ENCODE results near the gene TRIM28. TPM values are rescaled to one million over a fixed set of nuclear protein-coding genes. Genes with fewer than 3 reads are reported as not detected.

Gene TRIM28
- total RNA-seq, 1 experiment from 2014 or later: 1,221 TPM

- Mint-ChIP-seq H3K27me3 (ENCODE audit: low read depth) (peaks cover 39% of the 10 kb centered on the region), H3K27ac (peak overlapping the region; percentile 93; the same call in 1 of the 2 replicates), H3K4me1 (peaks cover 17% of the 10 kb centered on the region), H3K9me3 (no peaks in the 10 kb centered on the region), H3K4me3 (peak overlapping the region; percentile 97), H3K36me3 (peaks cover 46% of the 10 kb centered on the region)
- TF ChIP-seq RELA (CRISPR knock-in tag; IDR thresholded peaks at IDR 0.05; ENCODE audit: borderline replicate concordance) (no peak), ZNF396 (CRISPR knock-in tag; IDR thresholded peaks at IDR 0.05; ENCODE audit: borderline replicate concordance) (no peak), ZNF121 (CRISPR knock-in tag; IDR thresholded peaks at IDR 0.05) (no peak), SP1 (CRISPR knock-in tag; conservative IDR thresholded peaks at IDR 0.05) (0 out of 2 replicates have a peak, but pooled peaks have one; percentile 20), TCF7 (CRISPR knock-in tag; IDR thresholded peaks at IDR 0.05; ENCODE audit: low read depth) (no peak), STAT6 (CRISPR knock-in tag; conservative IDR thresholded peaks at IDR 0.05; ENCODE audit: low read depth) (no peak), MYBL2 (CRISPR knock-in tag; IDR thresholded peaks at IDR 0.05) (0 out of 2 replicates have a peak, but pooled peaks have one; percentile 1), IRF1 (CRISPR knock-in tag; IDR thresholded peaks at IDR 0.05) (no peak), FOXJ3 (CRISPR knock-in tag; IDR thresholded peaks at IDR 0.05; ENCODE audit: borderline replicate concordance) (no peak), E2F4 (CRISPR knock-in tag; IDR thresholded peaks at IDR 0.05; ENCODE audit: borderline replicate concordance, low read depth) (0 out of 2 replicates have a peak, but pooled peaks have one; percentile 7), ERG (CRISPR knock-in tag; IDR thresholded peaks at IDR 0.05) (no peak), FOXP4 (CRISPR knock-in tag; IDR thresholded peaks at IDR 0.05) (no peak), TEAD1 (CRISPR knock-in tag; IDR thresholded peaks at IDR 0.05) (0 out of 2 replicates have a peak, but pooled peaks have one; percentile 6)
- ATAC-seq: peak; percentile 3
- CTCF ChIA-PET: interaction anchor here (0.8 to 5.9 kb wide), 6 partner anchors 11 to 37 kb away, joined by 3 to 60 read pairs (median 8); partner anchors contain the start of genes CHMP2A and ZBTB45
- DNase-seq (ENCODE audit: low spot score): peak; percentile 66
- POLR2A ChIA-PET: interaction anchor here (1.3 to 3.2 kb wide), 7 partner anchors 9 to 45 kb away, joined by 3 to 30 read pairs (median 12); partner anchors contain the start of genes CHMP2A, UBE2M and ZBTB45
Observed at GRCh38 chr19:58544591-58545285, 874 bp downstream of the TRIM28 start.

GRCh38 chr19:58545286-58546018 is 1.6 kb downstream of the TRIM28 start:
- Mint-ChIP-seq H3K4me3 (peak overlapping the region; percentile 97), H3K9me3 (no peaks in the 10 kb centered on the region), H3K4me1 (peaks cover 17% of the 10 kb centered on the region), H3K36me3 (peaks cover 52% of the 10 kb centered on the region), H3K27me3 (ENCODE audit: low read depth) (peaks cover 32% of the 10 kb centered on the region), H3K27ac (peak overlapping the region; percentile 93)
- ATAC-seq: no peak
- POLR2A ChIA-PET: interaction anchor here (1.3 to 3.2 kb wide), 5 partner anchors 9 to 46 kb away, joined by 3 to 30 read pairs (median 14); partner anchors contain the start of genes CHMP2A and ZBTB45
- TF ChIP-seq GRHL2 (CRISPR knock-in tag; IDR thresholded peaks at IDR 0.05; ENCODE audit: insufficient replicate concordance, severe bottlenecking) (no peak), ARID4B (CRISPR knock-in tag; IDR thresholded peaks at IDR 0.05; ENCODE audit: borderline replicate concordance) (0 out of 2 replicates have a peak, but pooled peaks have one; percentile 24)
- CTCF ChIA-PET: interaction anchor here (0.8 to 5.9 kb wide), 3 partner anchors 27 to 36 kb away, joined by 4 to 60 read pairs (median 10); partner anchors contain the start of gene ZBTB45
- DNase-seq (ENCODE audit: low spot score): no peak
